Uterus (tissue), 2 donors: ENCODE results near the gene CWC22.

Experiments used
- POLR2A ChIP-seq, 2 donors: fragments of 450-650 bp; IDR thresholded peaks; one replicate each; pipeline ENCODE4 v1.6.1; 2016; ENCODE audit warnings: antibody characterized with exemption in 2 of 2, mild to moderate bottlenecking in 1 of 2, moderate library complexity in 1 of 2
- TF ChIP-seq, protein P1 (sequence below), 4 experiments: fragments of 200-600 bp in 2 of 4; fragments of 450-650 bp in 2 of 4; sonication (generic) in 2 of 4; IDR thresholded peaks; one replicate each; pipeline ENCODE4 v1.5.1; 2016 to 2019; ENCODE audit warnings: antibody characterized with exemption in 4 of 4, mild to moderate bottlenecking in 2 of 4, moderate library complexity in 1 of 4

DNA sequence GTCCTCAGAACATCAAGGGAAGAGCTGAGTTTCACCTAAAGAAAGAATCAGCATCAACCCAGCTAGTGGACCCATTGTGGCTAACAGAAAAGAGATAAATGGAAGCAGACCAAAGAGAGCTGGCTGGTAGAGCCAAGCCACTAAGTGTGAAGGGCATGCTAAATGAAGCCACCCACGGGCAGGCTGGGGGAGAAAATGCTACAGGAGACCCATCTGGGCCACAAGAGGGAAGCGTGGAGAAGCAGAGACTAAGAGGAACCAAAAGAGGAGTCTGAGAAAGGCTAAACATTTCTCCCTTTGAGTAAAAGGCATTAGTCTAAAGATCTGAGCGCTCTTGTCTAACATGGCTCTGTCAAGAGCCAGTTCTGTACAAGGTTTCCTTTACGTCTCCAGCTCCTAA, 15.8 kb downstream of the CWC22 start:
- TF ChIP-seq, protein P1, sequence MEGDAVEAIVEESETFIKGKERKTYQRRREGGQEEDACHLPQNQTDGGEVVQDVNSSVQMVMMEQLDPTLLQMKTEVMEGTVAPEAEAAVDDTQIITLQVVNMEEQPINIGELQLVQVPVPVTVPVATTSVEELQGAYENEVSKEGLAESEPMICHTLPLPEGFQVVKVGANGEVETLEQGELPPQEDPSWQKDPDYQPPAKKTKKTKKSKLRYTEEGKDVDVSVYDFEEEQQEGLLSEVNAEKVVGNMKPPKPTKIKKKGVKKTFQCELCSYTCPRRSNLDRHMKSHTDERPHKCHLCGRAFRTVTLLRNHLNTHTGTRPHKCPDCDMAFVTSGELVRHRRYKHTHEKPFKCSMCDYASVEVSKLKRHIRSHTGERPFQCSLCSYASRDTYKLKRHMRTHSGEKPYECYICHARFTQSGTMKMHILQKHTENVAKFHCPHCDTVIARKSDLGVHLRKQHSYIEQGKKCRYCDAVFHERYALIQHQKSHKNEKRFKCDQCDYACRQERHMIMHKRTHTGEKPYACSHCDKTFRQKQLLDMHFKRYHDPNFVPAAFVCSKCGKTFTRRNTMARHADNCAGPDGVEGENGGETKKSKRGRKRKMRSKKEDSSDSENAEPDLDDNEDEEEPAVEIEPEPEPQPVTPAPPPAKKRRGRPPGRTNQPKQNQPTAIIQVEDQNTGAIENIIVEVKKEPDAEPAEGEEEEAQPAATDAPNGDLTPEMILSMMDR (IDR thresholded peaks at IDR 0.05): no peak
- TF ChIP-seq POLR2A (IDR thresholded peaks at IDR 0.05): no peak
